CD14-positive monocyte (primary cell): ENCODE results near the gene MS4A15. TPM values are rescaled to one million over a fixed set of nuclear protein-coding genes. Genes with fewer than 3 reads are reported as not detected.

Experiments
- DNase-seq, 3 donors: peaks; one replicate each; pipeline ENCODE4 v3.0.0-alpha.2; 2011 to 2022
- H2AFZ ChIP-seq: 2 replicates; pipeline ENCODE4 v1.6.0; 2012; ENCODE audit warnings: mild to moderate bottlenecking, low read depth, low read length, inconsistent platforms; ENCODE audit not compliant: insufficient read depth, poor library complexity, severe bottlenecking
- H3K27ac ChIP-seq, 2 donors: 1 replicate in 1 of 2; 2 replicates in 1 of 2; pipeline ENCODE4 v1.5.1; 2012 to 2013; ENCODE audit warnings: low read length in 2 of 2, control low read depth in 1 of 2, inconsistent platforms in 1 of 2, low read depth in 1 of 2, mild to moderate bottlenecking in 1 of 2
- H3K27me3 ChIP-seq, 2 donors: one replicate each; pipeline versions ENCODE4 v1.6.0 to v1.6.1; 2011 to 2013; ENCODE audit warnings: low read length in 2 of 2; ENCODE audit not compliant: control insufficient read depth in 2 of 2, insufficient read depth in 2 of 2
- H3K36me3 ChIP-seq, 2 donors: replicated peaks in 1 of 2; 1 replicate in 1 of 2; 2 replicates in 1 of 2; pipeline versions ENCODE4 v1.5.1 to v1.6.1; 2012 to 2013; ENCODE audit warnings: low read length in 2 of 2, control low read depth in 1 of 2, inconsistent platforms in 1 of 2, mild to moderate bottlenecking in 1 of 2; ENCODE audit not compliant: insufficient read depth in 2 of 2, control insufficient read depth in 1 of 2
- H3K4me1 ChIP-seq, 2 donors: 1 replicate in 1 of 2; 2 replicates in 1 of 2; pipeline versions ENCODE4 v1.5.1 to v1.6.1; 2012 to 2013; ENCODE audit warnings: low read length in 2 of 2, control low read depth in 1 of 2, inconsistent platforms in 1 of 2, mild to moderate bottlenecking in 1 of 2, moderate library complexity in 1 of 2; ENCODE audit not compliant: insufficient read depth in 2 of 2, control insufficient read depth in 1 of 2
- H3K4me2 ChIP-seq: replicated peaks from 2 replicates; pipeline ENCODE3; 2012; ENCODE audit warnings: low read length, moderate library complexity, mild to moderate bottlenecking; ENCODE audit not compliant: poor library complexity, severe bottlenecking; ENCODE audit errors: extremely low read depth
- H3K4me3 ChIP-seq, 3 experiments: fragments of 200-600 bp in 1 of 3; sonication (generic) in 1 of 3; replicated peaks in 1 of 3; 1 replicate in 2 of 3; 2 replicates in 1 of 3; pipeline ENCODE4 v1.5.1; 2011 to 2013; ENCODE audit warnings: low read length in 3 of 3, mild to moderate bottlenecking in 3 of 3, control low read depth in 2 of 3, low read depth in 2 of 3, inconsistent platforms in 1 of 3, moderate library complexity in 1 of 3
- H3K79me2 ChIP-seq: 2 replicates; pipeline ENCODE4 v1.6.0; 2012; ENCODE audit warnings: mild to moderate bottlenecking, control low read depth, inconsistent platforms, low read length, moderate library complexity; ENCODE audit not compliant: insufficient read depth
- H3K9ac ChIP-seq: 2 replicates; pipeline ENCODE4 v1.6.0; 2017; ENCODE audit warnings: low read length, mild to moderate bottlenecking; ENCODE audit not compliant: insufficient read depth, poor library complexity, severe bottlenecking
- H3K9me3 ChIP-seq, 2 donors: replicated peaks in 1 of 2; 1 replicate in 1 of 2; 2 replicates in 1 of 2; pipeline versions ENCODE4 v1.5.1 to v1.6.1; 2012 to 2013; ENCODE audit warnings: low read length in 2 of 2, control low read depth in 1 of 2; ENCODE audit not compliant: control insufficient read depth in 1 of 2, insufficient read depth in 1 of 2
- H4K20me1 ChIP-seq: 2 replicates; pipeline ENCODE4 v1.6.0; 2012; ENCODE audit warnings: mild to moderate bottlenecking, low read length, control low read depth, moderate library complexity; ENCODE audit not compliant: insufficient read depth
- H3K27ac Mint-ChIP-seq, 7 donors: one replicate each; pipeline ENCODE4 v1.8.0; 2020; ENCODE audit warnings: mild to moderate bottlenecking in 7 of 7, mixed read lengths in 7 of 7, moderate library complexity in 6 of 7, inconsistent platforms in 2 of 7
- H3K27me3 Mint-ChIP-seq, 3 donors: one replicate each; pipeline ENCODE4 v1.8.0; 2021 to 2022; ENCODE audit warnings: low read depth in 3 of 3, mild to moderate bottlenecking in 3 of 3, mixed read lengths in 3 of 3, moderate library complexity in 3 of 3, inconsistent platforms in 1 of 3
- H3K36me3 Mint-ChIP-seq, 2 donors: one replicate each; pipeline ENCODE4 v1.8.0; 2020; ENCODE audit warnings: mixed read lengths in 2 of 2, inconsistent platforms in 1 of 2, mild to moderate bottlenecking in 1 of 2
- H3K4me1 Mint-ChIP-seq: one replicate; pipeline ENCODE4 v1.8.0; 2020; ENCODE audit warnings: mild to moderate bottlenecking, mixed read lengths
- H3K4me3 Mint-ChIP-seq, 2 donors: one replicate each; pipeline ENCODE4 v1.8.0; 2020; ENCODE audit warnings: mild to moderate bottlenecking in 2 of 2, mixed read lengths in 2 of 2, moderate library complexity in 1 of 2
- H3K9me3 Mint-ChIP-seq, 7 donors: one replicate each; pipeline ENCODE4 v1.8.0; 2020 to 2022; ENCODE audit warnings: mixed read lengths in 7 of 7, mild to moderate bottlenecking in 6 of 7, moderate library complexity in 6 of 7, inconsistent platforms in 2 of 7
- CTCF ChIP-seq: fragments of 200-600 bp; IDR thresholded peaks from one replicate; pipeline ENCODE4 v1.8.0; 2022; ENCODE audit warnings: antibody characterized with exemption, mild to moderate bottlenecking
- WGBS: methylation state at CpG from one replicate; pipeline ENCODE4 v1.1.5; 2013; ENCODE audit warnings: missing lambda C conversion rate; ENCODE audit not compliant: insufficient coverage; 5-methylcytosine and 5-hydroxymethylcytosine counted together
- intact Hi-C, 2 donors: fragments of 100-400 bp; cut with micrococcal nuclease; formaldehyde crosslinking; loops; one replicate each; pipeline versions ENCODE4 v1.15.0 to v1.15.1; 2023
- polyA minus RNA-seq: library from RNA; depleted of rRNA, polyadenylated mRNA; stranded (reverse); fragments of >200 nt; gene quantifications from 2 replicates; pipeline ENCODE4 v1.2.3, GENCODE V29; 2012
- polyA plus RNA-seq, 3 donors: library from polyadenylated mRNA; depleted of rRNA in 1 of 3; unstranded in 2 of 3; stranded (reverse) in 1 of 3; fragments of 300-500 nt in 2 of 3; fragments of >200 nt in 1 of 3; fragmentation: Illumina TruSeq in 2 of 3; gene quantifications; 1 replicate in 2 of 3; 2 replicates in 1 of 3; pipeline ENCODE4 v1.2.3, GENCODE V29; 2012 to 2021
- total RNA-seq, 12 experiments: library from RNA in 1 of 12; stranded (reverse) in 1 of 12; fragments of 120-200 nt in 1 of 12; gene quantifications; one replicate each; pipeline ENCODE4 v1.2.4 and lab custom pipeline; 2013 to 2026; ENCODE audit warnings: mixed read lengths in 6 of 12, inconsistent platforms in 1 of 12

The MS4A15 gene
- not detected for total RNA-seq (2013)
- polyA plus RNA-seq, result not detected
- not detected in 2 replicates for polyA minus RNA-seq
- total RNA-seq (lab: John Stamatoyannopoulos, UW), result 0 to 0.69 (median 0) reads per million in 11 experiments

GRCh38 chr11:60756307-60757032 lies at the start of gene MS4A15:
TSS of gene MS4A15 (plus strand) at chr11:60756867. CDS start at chr11:60763734, 6,867 bp downstream.
- H3K4me3 ChIP-seq, result no peak within 1 kb of the TSS
- H3K9ac ChIP-seq, result no peak within 1 kb of the TSS
- 86% methylated on average over 9 of the region's 14 CpGs for WGBS
- H3K27me3 ChIP-seq, result peaks cover 4 to 8% of the 10 kb centered on the region in 2 donors
- H3K36me3 Mint-ChIP-seq, result no peaks in the 10 kb centered on the region
- no peak for DNase-seq
- no peaks in the 10 kb centered on the region for H3K9me3 ChIP-seq
- H3K4me3 Mint-ChIP-seq, result no peak within 1 kb of the TSS
- H3K79me2 ChIP-seq, result no peaks in the 10 kb centered on the region
- no peaks in the 10 kb centered on the region for H4K20me1 ChIP-seq
- H3K36me3 ChIP-seq, result no peaks in the 10 kb centered on the region
- H2AFZ ChIP-seq, result no peak within 1 kb of the TSS
- no peak within 1 kb of the TSS for H3K27ac ChIP-seq
- H3K9me3 Mint-ChIP-seq, result peaks cover 0 to 5% (median 0%) of the 10 kb centered on the region in 7 donors
- no peak within 1 kb of the TSS for H3K27ac Mint-ChIP-seq
- peaks cover 12% of the 10 kb centered on the region in 2 donors for H3K4me1 ChIP-seq
- intact Hi-C loops, result no loop called here
- H3K27me3 Mint-ChIP-seq, result peaks cover 14 to 36% (median 27%) of the 10 kb centered on the region in 3 donors
- H3K4me1 Mint-ChIP-seq, result peaks cover 18% of the 10 kb centered on the region
- no peak within 1 kb of the TSS for H3K4me2 ChIP-seq
- TF ChIP-seq CTCF, result peak; percentile 62

GRCh38 chr11:60706931-60707330 lies 49.7 kb upstream of the MS4A15 start:
- no peak for TF ChIP-seq CTCF
- Histone ChIP-seq H3K9ac (no peak overlapping the region), H3K36me3 (no peaks in the 10 kb centered on the region), H3K4me3 (no peak overlapping the region), H4K20me1 (no peaks in the 10 kb centered on the region), H3K9me3 (no peaks in the 10 kb centered on the region), H3K4me1 (no peaks in the 10 kb centered on the region), H3K27me3 (no peaks in the 10 kb centered on the region), H3K4me2 (no peak overlapping the region), H3K27ac (no peak overlapping the region), H3K79me2 (no peaks in the 10 kb centered on the region), H2AFZ (no peak overlapping the region)
- Mint-ChIP-seq H3K36me3 (no peaks in the 10 kb centered on the region), H3K4me3 (no peak overlapping the region), H3K27me3 (peaks cover 1 to 8% (median 3%) of the 10 kb centered on the region in 3 donors), H3K9me3 (peaks cover 0 to 3% (median 0%) of the 10 kb centered on the region in 7 donors), H3K27ac (no peak overlapping the region), H3K4me1 (no peaks in the 10 kb centered on the region)
- no peak for DNase-seq
- intact Hi-C loops, result no loop called here
- WGBS, result no CpG with 5 or more reads among the region's 5 CpGs
